HG03108 (cell line): ENCODE measurements around the gene GRAMD1B.
"Not testable (repeated sequence)": the region's sequence is repeated elsewhere in the genome, so short reads cannot be mapped to it uniquely, and the experiment has no call there.

ENCODE experiments used
- ATAC-seq: cut with Tn5 transposase; IDR thresholded peaks from one replicate; pipeline ENCODE4 v1.9.1; 2021; ENCODE audit warnings: moderate library complexity; ENCODE audit not compliant: unreplicated experiment

Gene GRAMD1B

GRCh38 chr11:123439616-123440015 is 9.5 kb downstream of the GRAMD1B start:
- no peak for ATAC-seq

GRCh38 chr11:123441161-123441560 is 11.1 kb downstream of the GRAMD1B start:
- no peak for ATAC-seq

GRCh38 chr11:123443851-123444623 is 14.0 kb downstream of the GRAMD1B start:
- no peak for ATAC-seq

- ATAC-seq, result no peak
Measured at GRCh38 chr11:123448823-123449222, 18.8 kb downstream of the GRAMD1B start.

GRCh38 chr11:123449436-123449835 is 19.4 kb downstream of the GRAMD1B start:
- ATAC-seq, result no peak

- ATAC-seq, result no peak
Measured at GRCh38 chr11:123450623-123451022, 20.6 kb downstream of the GRAMD1B start.

- ATAC-seq, result no peak
Measured at GRCh38 chr11:123451183-123451781, 21.2 kb downstream of the GRAMD1B start.

- no peak for ATAC-seq
Measured at GRCh38 chr11:123452794-123453193, 22.7 kb downstream of the GRAMD1B start.

GRCh38 chr11:123454060-123454651 is 24.1 kb downstream of the GRAMD1B start:
- no peak for ATAC-seq

GRCh38 chr11:123454796-123455195 is 24.7 kb downstream of the GRAMD1B start:
- no peak for ATAC-seq

GRCh38 chr11:123456448-123456847 is 26.4 kb downstream of the GRAMD1B start:
- ATAC-seq, result not testable (repeated sequence)

- no peak for ATAC-seq
Measured at GRCh38 chr11:123457187-123457770, 27.2 kb downstream of the GRAMD1B start.

GRCh38 chr11:123458501-123458900 is 28.4 kb downstream of the GRAMD1B start:
- ATAC-seq, result no peak

GRCh38 chr11:123460012-123460700 is 30.1 kb downstream of the GRAMD1B start:
- no peak for ATAC-seq

GRCh38 chr11:123461164-123461563 is 31.1 kb downstream of the GRAMD1B start:
- no peak for ATAC-seq

GRCh38 chr11:123465667-123466066 is 35.6 kb downstream of the GRAMD1B start:
- ATAC-seq, result not testable (repeated sequence)

- not testable (repeated sequence) for ATAC-seq
Measured at GRCh38 chr11:123466172-123466571, 36.1 kb downstream of the GRAMD1B start.

GRCh38 chr11:123469089-123469488 is 39.0 kb downstream of the GRAMD1B start:
- ATAC-seq, result no peak

- no peak for ATAC-seq
Measured at GRCh38 chr11:123469586-123469985, 39.5 kb downstream of the GRAMD1B start.

- no peak for ATAC-seq
Measured at GRCh38 chr11:123470842-123471241, 40.8 kb downstream of the GRAMD1B start.
